A549 (cell line): Measurements from ENCODE around the gene FUT3. TPM values are rescaled to one million over a fixed set of nuclear protein-coding genes. Genes with fewer than 3 reads are reported as not detected.

Source experiments
- BHLHE40 ChIP-seq: IDR thresholded peaks from 2 replicates; pipeline ENCODE4 v1.6.1; 2012; ENCODE audit warnings: low read depth, low read length, inconsistent platforms
- CEBPB ChIP-seq, 2 experiments: fragments of >200 bp in 1 of 2; sonication (Bioruptor Twin) in 1 of 2; formaldehyde crosslinking in 1 of 2; IDR thresholded peaks; 2 replicates each; pipeline ENCODE4 v1.6.1; 2012 to 2016
- EHF ChIP-seq: fragments of 250-450 bp; sonication (Bioruptor Pico); IDR thresholded peaks from 2 replicates; pipeline ENCODE4 v1.5.0; 2020; ENCODE audit warnings: mild to moderate bottlenecking
- EHMT2 ChIP-seq: fragments of 200-600 bp; sonication (generic); IDR thresholded peaks from 2 replicates; pipeline ENCODE4 v1.6.1; 2016; ENCODE audit warnings: antibody characterized with exemption, low read depth, mild to moderate bottlenecking, moderate library complexity
- ESRRA ChIP-seq: fragments of 150-350 bp; IDR thresholded peaks from 2 replicates; pipeline ENCODE4 v1.6.1; 2014; ENCODE audit warnings: mild to moderate bottlenecking, low read length, borderline replicate concordance
- FOSB ChIP-seq: fragments of 250-450 bp; sonication (Bioruptor Pico); IDR thresholded peaks from 2 replicates; pipeline ENCODE4 v1.5.0; 2020; ENCODE audit warnings: mild to moderate bottlenecking, moderate library complexity
- FOSL2 ChIP-seq, 2 experiments: fragments of 450-650 bp in 1 of 2; fragments of >200 bp in 1 of 2; sonication (Bioruptor Twin) in 1 of 2; formaldehyde crosslinking; IDR thresholded peaks; 2 replicates each; pipeline versions ENCODE4 v1.5.0 to v1.6.1; 2016 to 2020; ENCODE audit warnings: mild to moderate bottlenecking in 1 of 2, moderate library complexity in 1 of 2
- HEYL ChIP-seq: fragments of 250-450 bp; sonication (Bioruptor Pico); IDR thresholded peaks from 2 replicates; pipeline ENCODE4 v1.8.0; 2021; ENCODE audit warnings: mild to moderate bottlenecking, moderate library complexity
- HMGXB4 ChIP-seq: fragments of 250-450 bp; sonication (Bioruptor Pico); IDR thresholded peaks from 2 replicates; pipeline ENCODE4 v1.5.0; 2021; ENCODE audit warnings: mild to moderate bottlenecking, moderate library complexity, borderline replicate concordance
- HOXA7 ChIP-seq: fragments of 250-450 bp; sonication (Bioruptor Pico); IDR thresholded peaks from 2 replicates; pipeline ENCODE4 v1.5.0; 2020; ENCODE audit warnings: mild to moderate bottlenecking, moderate library complexity
- HOXB5 ChIP-seq: fragments of 250-450 bp; sonication (Bioruptor Pico); IDR thresholded peaks from 2 replicates; pipeline ENCODE4 v1.5.0; 2020; ENCODE audit warnings: mild to moderate bottlenecking, moderate library complexity
- JUN ChIP-seq, 2 experiments: fragments of >200 bp; sonication (Bioruptor Twin); formaldehyde crosslinking; IDR thresholded peaks; 2 replicates in 1 of 2; 3 replicates in 1 of 2; pipeline ENCODE4 v1.6.1; 2016 to 2017
- JUNB ChIP-seq: fragments of >200 bp; sonication (Bioruptor Twin); formaldehyde crosslinking; IDR thresholded peaks from 2 replicates; pipeline ENCODE4 v1.6.1; 2016
- KDM1A ChIP-seq: fragments of 200-600 bp; sonication (generic); IDR thresholded peaks from 2 replicates; pipeline ENCODE4 v1.6.1; 2016; ENCODE audit warnings: low read depth, mild to moderate bottlenecking
- MAFK ChIP-seq: fragments of 450-650 bp; IDR thresholded peaks from 2 replicates; pipeline ENCODE4 v1.6.1; 2014; ENCODE audit not compliant: partially characterized antibody
- NFE2L2 ChIP-seq: fragments of 150-350 bp; conservative IDR thresholded peaks from 2 replicates; pipeline ENCODE4 v1.6.1; 2014; ENCODE audit warnings: low read length
- NPAS2 ChIP-seq: fragments of 250-450 bp; sonication (Bioruptor Pico); IDR thresholded peaks from 2 replicates; pipeline ENCODE4 v1.8.0; 2022; ENCODE audit warnings: mild to moderate bottlenecking, moderate library complexity, borderline replicate concordance
- PBX3 ChIP-seq: IDR thresholded peaks from 2 replicates; pipeline ENCODE4 v1.6.1; 2012
- PHF8 ChIP-seq: fragments of 200-600 bp; sonication (generic); IDR thresholded peaks from 2 replicates; pipeline ENCODE4 v1.6.1; 2016; ENCODE audit warnings: low read depth, mild to moderate bottlenecking, antibody characterized with exemption, moderate library complexity, borderline replicate concordance
- RARB ChIP-seq: fragments of 250-450 bp; sonication (Bioruptor Pico); IDR thresholded peaks from 2 replicates; pipeline ENCODE4 v1.8.0; 2021; ENCODE audit warnings: mild to moderate bottlenecking, moderate library complexity
- RCOR1 ChIP-seq: fragments of 150-350 bp; IDR thresholded peaks from 2 replicates; pipeline ENCODE4 v1.6.1; 2014; ENCODE audit warnings: antibody characterized with exemption, low read length, low read depth
- RFX5 ChIP-seq: fragments of 450-650 bp; IDR thresholded peaks from 2 replicates; pipeline ENCODE4 v1.7.1; 2014; ENCODE audit warnings: antibody characterized with exemption, mild to moderate bottlenecking, moderate library complexity
- SMC3 ChIP-seq: fragments of >200 bp; sonication (Bioruptor Twin); formaldehyde crosslinking; IDR thresholded peaks from 3 replicates; pipeline ENCODE4 v1.6.1; 2018; ENCODE audit warnings: inconsistent platforms
- SREBF2 ChIP-seq: fragments of 450-650 bp; IDR thresholded peaks from 2 replicates; pipeline ENCODE4 v1.6.1; 2014; ENCODE audit warnings: mild to moderate bottlenecking, moderate library complexity
- TP53 ChIP-seq: fragments of 250-450 bp; sonication (Bioruptor Pico); IDR thresholded peaks from 2 replicates; pipeline ENCODE4 v1.5.0; 2021; ENCODE audit warnings: mild to moderate bottlenecking, moderate library complexity
- USF2 ChIP-seq: fragments of 450-650 bp; IDR thresholded peaks from 2 replicates; pipeline ENCODE4 v1.6.1; 2014; ENCODE audit warnings: antibody characterized with exemption
- ZFP36 ChIP-seq: fragments of 450-650 bp; IDR thresholded peaks from 2 replicates; pipeline ENCODE4 v1.6.1; 2014; ENCODE audit warnings: borderline replicate concordance; ENCODE audit not compliant: partially characterized antibody
- ZSCAN20 ChIP-seq: fragments of 250-450 bp; sonication (Bioruptor Pico); IDR thresholded peaks from 2 replicates; pipeline ENCODE4 v1.8.0; 2022; ENCODE audit warnings: mild to moderate bottlenecking, moderate library complexity
- polyA plus RNA-seq, 4 experiments: library from polyadenylated mRNA; depleted of rRNA in 3 of 4; stranded (reverse); fragments of >200 nt; fragmentation: RNase III in 1 of 4; extraction: RNeasy Plus Mini Kit Qiagen cat#74134 plus additional on column Dnase treatment in 1 of 4; gene quantifications; 2 replicates in 3 of 4; 3 replicates in 1 of 4; pipeline ENCODE4 v1.2.3, GENCODE V29; 2011 to 2017
- TF ChIP-seq, protein P1 (sequence below): fragments of 250-450 bp; sonication (Bioruptor Pico); IDR thresholded peaks from 2 replicates; pipeline ENCODE4 v1.5.0; 2020; ENCODE audit warnings: low read depth, mild to moderate bottlenecking, moderate library complexity
- TF ChIP-seq, protein P2 (sequence below): fragments of >200 bp; sonication (Bioruptor Twin); formaldehyde crosslinking; IDR thresholded peaks from 3 replicates; pipeline ENCODE4 v1.6.1; 2016
- TF ChIP-seq, protein P3 (sequence below): fragments of 200-600 bp; sonication (generic); IDR thresholded peaks from 2 replicates; pipeline ENCODE4 v1.6.1; 2016; ENCODE audit warnings: antibody characterized with exemption, mild to moderate bottlenecking, moderate library complexity

FUT3 gene
- polyA plus RNA-seq, 2 of the 4 experiments (the other 2 are of a cell fraction), result 0.09 TPM

GRCh38 chr19:5827891-5828660 lies 23.2 kb downstream of the FUT3 start (continued):
- TF ChIP-seq, protein P1, sequence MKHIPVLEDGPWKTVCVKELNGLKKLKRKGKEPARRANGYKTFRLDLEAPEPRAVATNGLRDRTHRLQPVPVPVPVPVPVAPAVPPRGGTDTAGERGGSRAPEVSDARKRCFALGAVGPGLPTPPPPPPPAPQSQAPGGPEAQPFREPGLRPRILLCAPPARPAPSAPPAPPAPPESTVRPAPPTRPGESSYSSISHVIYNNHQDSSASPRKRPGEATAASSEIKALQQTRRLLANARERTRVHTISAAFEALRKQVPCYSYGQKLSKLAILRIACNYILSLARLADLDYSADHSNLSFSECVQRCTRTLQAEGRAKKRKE (CRISPR knock-in tag), result no peak
- TF ChIP-seq PBX3 (no peak), USF2 (no peak), FOSB (peak; percentile 21; the same call in 1 of the 2 replicates), HOXB5 (CRISPR knock-in tag) (no peak), ZFP36 (no peak), BHLHE40 (no peak), NFE2L2 (no peak), SREBF2 (no peak), HEYL (CRISPR knock-in tag) (no peak), RFX5 (no peak), ZSCAN20 (CRISPR knock-in tag) (no peak), SMC3 (no peak), RARB (CRISPR knock-in tag) (no peak), HMGXB4 (no peak), TP53 (CRISPR knock-in tag) (peak; percentile 16; the same call in 1 of the 2 replicates), NPAS2 (CRISPR knock-in tag) (no peak), HOXA7 (CRISPR knock-in tag) (no peak), JUNB (peak; percentile 34; the same call in 1 of the 2 replicates), MAFK (no peak), CEBPB (IDR thresholded peaks at IDR 0.05) (peak in 1 of 2 experiments; percentile 69; a peak in 2 of 4 replicates), EHMT2 (no peak), PHF8 (peak; percentile 74), JUN (IDR thresholded peaks at IDR 0.05) (peak; percentile 73 to 96; a peak in 4 of 5 replicates), EHF (CRISPR knock-in tag) (no peak), FOSL2 (IDR thresholded peaks at IDR 0.05) (peak; percentile 69), FOSL2 (CRISPR knock-in tag; IDR thresholded peaks at IDR 0.05) (peak; percentile 97), KDM1A (no peak), RCOR1 (no peak), ESRRA (no peak)
- TF ChIP-seq, protein P2, sequence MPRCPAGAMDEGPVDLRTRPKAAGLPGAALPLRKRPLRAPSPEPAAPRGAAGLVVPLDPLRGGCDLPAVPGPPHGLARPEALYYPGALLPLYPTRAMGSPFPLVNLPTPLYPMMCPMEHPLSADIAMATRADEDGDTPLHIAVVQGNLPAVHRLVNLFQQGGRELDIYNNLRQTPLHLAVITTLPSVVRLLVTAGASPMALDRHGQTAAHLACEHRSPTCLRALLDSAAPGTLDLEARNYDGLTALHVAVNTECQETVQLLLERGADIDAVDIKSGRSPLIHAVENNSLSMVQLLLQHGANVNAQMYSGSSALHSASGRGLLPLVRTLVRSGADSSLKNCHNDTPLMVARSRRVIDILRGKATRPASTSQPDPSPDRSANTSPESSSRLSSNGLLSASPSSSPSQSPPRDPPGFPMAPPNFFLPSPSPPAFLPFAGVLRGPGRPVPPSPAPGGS, result peak; percentile 80; the same call in 1 of the 3 replicates
- TF ChIP-seq, protein P3, sequence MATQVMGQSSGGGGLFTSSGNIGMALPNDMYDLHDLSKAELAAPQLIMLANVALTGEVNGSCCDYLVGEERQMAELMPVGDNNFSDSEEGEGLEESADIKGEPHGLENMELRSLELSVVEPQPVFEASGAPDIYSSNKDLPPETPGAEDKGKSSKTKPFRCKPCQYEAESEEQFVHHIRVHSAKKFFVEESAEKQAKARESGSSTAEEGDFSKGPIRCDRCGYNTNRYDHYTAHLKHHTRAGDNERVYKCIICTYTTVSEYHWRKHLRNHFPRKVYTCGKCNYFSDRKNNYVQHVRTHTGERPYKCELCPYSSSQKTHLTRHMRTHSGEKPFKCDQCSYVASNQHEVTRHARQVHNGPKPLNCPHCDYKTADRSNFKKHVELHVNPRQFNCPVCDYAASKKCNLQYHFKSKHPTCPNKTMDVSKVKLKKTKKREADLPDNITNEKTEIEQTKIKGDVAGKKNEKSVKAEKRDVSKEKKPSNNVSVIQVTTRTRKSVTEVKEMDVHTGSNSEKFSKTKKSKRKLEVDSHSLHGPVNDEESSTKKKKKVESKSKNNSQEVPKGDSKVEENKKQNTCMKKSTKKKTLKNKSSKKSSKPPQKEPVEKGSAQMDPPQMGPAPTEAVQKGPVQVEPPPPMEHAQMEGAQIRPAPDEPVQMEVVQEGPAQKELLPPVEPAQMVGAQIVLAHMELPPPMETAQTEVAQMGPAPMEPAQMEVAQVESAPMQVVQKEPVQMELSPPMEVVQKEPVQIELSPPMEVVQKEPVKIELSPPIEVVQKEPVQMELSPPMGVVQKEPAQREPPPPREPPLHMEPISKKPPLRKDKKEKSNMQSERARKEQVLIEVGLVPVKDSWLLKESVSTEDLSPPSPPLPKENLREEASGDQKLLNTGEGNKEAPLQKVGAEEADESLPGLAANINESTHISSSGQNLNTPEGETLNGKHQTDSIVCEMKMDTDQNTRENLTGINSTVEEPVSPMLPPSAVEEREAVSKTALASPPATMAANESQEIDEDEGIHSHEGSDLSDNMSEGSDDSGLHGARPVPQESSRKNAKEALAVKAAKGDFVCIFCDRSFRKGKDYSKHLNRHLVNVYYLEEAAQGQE, result peak; percentile 97
